Measurements from ENCODE around the gene SGPP1.

DNA sequence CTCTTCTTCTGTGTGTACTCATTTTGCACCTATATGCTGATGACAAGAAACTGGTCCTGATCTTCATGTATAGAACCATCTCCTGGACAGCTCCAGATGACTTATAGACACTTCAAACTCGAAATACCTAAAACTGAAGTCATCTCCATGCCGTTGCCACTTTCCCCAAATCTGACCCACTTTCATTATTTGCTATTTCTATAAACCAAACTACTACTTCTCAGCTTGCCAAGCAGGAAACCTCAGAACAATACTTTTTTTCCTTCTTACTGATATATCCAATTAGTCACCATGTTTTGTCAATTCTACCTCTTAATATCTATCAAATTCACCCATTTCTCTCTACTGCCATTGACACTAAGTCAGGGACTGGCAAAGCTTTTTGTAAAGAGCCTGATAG, 14.8 kb downstream of the SGPP1 start:
- TF ChIP-seq, protein P1, sequence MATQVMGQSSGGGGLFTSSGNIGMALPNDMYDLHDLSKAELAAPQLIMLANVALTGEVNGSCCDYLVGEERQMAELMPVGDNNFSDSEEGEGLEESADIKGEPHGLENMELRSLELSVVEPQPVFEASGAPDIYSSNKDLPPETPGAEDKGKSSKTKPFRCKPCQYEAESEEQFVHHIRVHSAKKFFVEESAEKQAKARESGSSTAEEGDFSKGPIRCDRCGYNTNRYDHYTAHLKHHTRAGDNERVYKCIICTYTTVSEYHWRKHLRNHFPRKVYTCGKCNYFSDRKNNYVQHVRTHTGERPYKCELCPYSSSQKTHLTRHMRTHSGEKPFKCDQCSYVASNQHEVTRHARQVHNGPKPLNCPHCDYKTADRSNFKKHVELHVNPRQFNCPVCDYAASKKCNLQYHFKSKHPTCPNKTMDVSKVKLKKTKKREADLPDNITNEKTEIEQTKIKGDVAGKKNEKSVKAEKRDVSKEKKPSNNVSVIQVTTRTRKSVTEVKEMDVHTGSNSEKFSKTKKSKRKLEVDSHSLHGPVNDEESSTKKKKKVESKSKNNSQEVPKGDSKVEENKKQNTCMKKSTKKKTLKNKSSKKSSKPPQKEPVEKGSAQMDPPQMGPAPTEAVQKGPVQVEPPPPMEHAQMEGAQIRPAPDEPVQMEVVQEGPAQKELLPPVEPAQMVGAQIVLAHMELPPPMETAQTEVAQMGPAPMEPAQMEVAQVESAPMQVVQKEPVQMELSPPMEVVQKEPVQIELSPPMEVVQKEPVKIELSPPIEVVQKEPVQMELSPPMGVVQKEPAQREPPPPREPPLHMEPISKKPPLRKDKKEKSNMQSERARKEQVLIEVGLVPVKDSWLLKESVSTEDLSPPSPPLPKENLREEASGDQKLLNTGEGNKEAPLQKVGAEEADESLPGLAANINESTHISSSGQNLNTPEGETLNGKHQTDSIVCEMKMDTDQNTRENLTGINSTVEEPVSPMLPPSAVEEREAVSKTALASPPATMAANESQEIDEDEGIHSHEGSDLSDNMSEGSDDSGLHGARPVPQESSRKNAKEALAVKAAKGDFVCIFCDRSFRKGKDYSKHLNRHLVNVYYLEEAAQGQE (IDR thresholded peaks at IDR 0.05; ENCODE audit: low read depth) = no peak
- TF ChIP-seq, protein P2, sequence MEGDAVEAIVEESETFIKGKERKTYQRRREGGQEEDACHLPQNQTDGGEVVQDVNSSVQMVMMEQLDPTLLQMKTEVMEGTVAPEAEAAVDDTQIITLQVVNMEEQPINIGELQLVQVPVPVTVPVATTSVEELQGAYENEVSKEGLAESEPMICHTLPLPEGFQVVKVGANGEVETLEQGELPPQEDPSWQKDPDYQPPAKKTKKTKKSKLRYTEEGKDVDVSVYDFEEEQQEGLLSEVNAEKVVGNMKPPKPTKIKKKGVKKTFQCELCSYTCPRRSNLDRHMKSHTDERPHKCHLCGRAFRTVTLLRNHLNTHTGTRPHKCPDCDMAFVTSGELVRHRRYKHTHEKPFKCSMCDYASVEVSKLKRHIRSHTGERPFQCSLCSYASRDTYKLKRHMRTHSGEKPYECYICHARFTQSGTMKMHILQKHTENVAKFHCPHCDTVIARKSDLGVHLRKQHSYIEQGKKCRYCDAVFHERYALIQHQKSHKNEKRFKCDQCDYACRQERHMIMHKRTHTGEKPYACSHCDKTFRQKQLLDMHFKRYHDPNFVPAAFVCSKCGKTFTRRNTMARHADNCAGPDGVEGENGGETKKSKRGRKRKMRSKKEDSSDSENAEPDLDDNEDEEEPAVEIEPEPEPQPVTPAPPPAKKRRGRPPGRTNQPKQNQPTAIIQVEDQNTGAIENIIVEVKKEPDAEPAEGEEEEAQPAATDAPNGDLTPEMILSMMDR (IDR thresholded peaks at IDR 0.05 in 2 of 3, conservative IDR thresholded peaks at IDR 0.05 in 1 of 3; ENCODE audit: borderline replicate concordance in 1 of 3, insufficient read depth in 1 of 3, low read depth in 2 of 3, low read length in 2 of 3) = no peak
- TF ChIP-seq, protein P3, sequence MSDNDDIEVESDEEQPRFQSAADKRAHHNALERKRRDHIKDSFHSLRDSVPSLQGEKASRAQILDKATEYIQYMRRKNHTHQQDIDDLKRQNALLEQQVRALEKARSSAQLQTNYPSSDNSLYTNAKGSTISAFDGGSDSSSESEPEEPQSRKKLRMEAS (IDR thresholded peaks at IDR 0.05) = no peak
- TF ChIP-seq, protein P4, sequence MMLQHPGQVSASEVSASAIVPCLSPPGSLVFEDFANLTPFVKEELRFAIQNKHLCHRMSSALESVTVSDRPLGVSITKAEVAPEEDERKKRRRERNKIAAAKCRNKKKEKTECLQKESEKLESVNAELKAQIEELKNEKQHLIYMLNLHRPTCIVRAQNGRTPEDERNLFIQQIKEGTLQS (IDR thresholded peaks at IDR 0.05) = no peak

All from HCT116 (cell line).